Raji (cell line): ENCODE measurements around the gene HLA-G.

Experiments
- POLR2A ChIP-seq: IDR thresholded peaks from 2 replicates; pipeline ENCODE4 v1.6.1; 2011; ENCODE audit warnings: low read depth, low read length, control low read depth; ENCODE audit not compliant: insufficient read depth

HLA-G gene

GRCh38 chr6:29845405-29846006, 17.9 kb downstream of the HLA-G start:
- no peak for TF ChIP-seq POLR2A

GRCh38 chr6:29847871-29848630, 20.4 kb downstream of the HLA-G start:
- TF ChIP-seq POLR2A = no peak

GRCh38 chr6:29850011-29850553, 22.5 kb downstream of the HLA-G start:
- no peak for TF ChIP-seq POLR2A

GRCh38 chr6:29851190-29851589, 23.6 kb downstream of the HLA-G start:
- TF ChIP-seq POLR2A = no peak

DNA sequence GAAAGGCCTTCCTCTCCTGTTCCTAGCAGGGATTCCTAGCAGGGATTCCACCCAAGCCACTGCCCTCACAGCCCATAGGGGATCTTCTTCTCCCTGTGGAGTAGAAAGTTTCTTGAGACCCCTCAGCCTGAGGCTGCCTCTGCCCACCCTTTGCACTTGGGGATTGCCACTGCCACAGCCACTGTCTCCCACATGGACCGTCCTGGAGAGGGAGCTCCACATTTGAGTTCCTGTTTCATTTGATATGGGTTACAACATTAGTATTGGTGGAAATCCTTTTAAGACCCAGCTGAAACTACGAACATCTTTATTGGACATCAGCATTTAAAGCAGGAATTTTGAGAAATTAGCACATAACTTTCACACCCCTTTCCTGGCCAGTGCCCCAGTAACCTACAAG, 25.6 kb downstream of the HLA-G start:
- no peak for TF ChIP-seq POLR2A

GRCh38 chr6:29858006-29858405, 30.4 kb downstream of the HLA-G start:
- no peak for TF ChIP-seq POLR2A

GRCh38 chr6:29861521-29862255, 34.1 kb downstream of the HLA-G start:
- no peak for TF ChIP-seq POLR2A

DNA sequence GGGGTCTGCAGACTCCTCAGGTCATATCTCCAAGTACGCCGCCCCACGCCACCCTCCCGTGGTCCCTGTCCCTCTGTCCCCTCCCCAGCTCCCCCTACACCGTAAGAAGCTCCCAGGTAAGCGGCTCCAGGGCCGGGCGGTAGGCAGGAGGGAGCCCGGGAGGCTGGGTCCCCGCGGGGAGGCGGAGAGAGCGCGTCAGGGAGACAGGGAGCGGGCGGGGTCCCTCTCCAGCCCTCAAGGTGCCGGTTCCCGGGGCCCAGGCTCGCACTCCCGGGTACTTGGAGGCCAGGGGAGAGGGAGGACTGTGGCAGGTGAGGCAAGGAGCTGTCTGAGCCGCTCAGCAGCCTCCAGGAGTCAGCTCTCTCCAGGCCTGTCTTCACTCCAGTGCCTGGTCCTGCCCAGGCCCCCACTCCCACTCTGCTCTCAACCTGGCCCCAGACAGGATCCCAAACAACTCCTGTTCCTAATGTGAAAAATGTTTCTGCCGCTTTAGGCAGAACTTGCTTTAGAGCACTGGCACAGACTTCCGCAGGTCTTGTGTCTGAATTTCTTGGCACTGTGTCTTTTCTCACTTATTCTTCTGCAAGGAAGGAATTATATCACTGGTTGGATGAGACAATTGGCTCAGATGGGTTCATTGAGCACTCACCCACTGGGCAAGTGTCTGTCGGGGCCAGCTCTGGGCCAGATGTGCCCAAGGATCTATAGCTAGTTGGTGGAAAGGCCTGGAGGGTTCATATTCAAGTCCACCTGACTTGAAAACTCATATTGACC, 36.6 kb downstream of the HLA-G start:
- TF ChIP-seq POLR2A = no peak

DNA sequence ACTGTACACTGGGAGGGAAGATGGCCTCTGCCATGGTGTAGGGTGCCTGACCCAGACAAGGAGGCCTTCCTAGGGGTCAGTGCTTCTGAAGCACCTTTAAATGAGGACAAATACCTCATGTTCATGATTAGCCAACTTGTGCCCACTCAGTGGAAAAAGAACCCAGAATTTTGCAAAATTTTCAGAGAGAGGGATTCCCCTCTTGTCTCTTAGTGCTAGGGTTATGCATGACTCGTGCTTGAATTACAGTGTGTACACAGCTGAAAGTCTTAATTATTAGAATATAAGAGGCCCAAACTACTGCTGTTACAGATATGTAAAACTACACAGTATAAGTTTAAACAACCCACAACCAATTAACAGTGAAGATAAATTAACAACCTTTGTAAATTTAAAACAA, 38.0 kb downstream of the HLA-G start:
- TF ChIP-seq POLR2A = no peak

DNA sequence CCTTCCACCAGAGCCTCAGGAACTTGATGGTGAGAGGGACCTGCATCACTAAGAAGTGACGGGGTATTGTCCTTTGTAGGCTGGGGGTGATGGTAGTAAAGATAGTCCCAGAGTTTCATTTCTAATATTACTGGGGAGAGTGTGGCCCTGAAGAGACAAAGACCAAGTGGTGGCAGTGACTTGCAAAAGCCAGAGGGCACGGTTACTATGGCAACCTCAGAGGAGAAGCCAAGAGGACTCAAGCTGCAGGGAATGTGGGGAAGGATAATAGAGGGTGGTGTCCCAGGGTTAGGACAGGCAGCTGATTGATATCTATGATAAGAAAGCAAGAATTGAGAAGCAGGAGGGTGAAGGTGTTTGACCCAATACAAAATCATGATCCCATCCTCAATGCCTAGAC, 42.5 kb downstream of the HLA-G start:
- no peak for TF ChIP-seq POLR2A

DNA sequence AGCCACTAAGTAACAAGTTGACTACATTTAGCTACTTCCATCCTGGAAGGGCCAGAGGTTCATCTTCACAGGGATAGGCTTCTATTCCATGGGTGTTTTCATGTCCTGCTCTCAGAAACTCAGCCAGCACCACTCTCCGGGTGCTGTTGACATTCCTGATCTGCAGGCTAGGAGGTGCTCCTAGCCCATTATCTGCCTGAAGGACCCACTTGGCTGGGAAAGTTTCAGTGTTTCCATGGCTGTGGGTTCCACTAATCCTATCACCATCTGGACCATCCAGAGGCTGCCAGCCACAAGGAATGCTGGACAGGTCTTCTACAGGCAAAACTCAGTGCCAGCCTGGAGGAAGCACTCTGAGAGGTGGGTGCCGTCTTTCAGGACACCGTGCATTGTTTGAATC, 45.2 kb downstream of the HLA-G start:
- no peak for TF ChIP-seq POLR2A

DNA sequence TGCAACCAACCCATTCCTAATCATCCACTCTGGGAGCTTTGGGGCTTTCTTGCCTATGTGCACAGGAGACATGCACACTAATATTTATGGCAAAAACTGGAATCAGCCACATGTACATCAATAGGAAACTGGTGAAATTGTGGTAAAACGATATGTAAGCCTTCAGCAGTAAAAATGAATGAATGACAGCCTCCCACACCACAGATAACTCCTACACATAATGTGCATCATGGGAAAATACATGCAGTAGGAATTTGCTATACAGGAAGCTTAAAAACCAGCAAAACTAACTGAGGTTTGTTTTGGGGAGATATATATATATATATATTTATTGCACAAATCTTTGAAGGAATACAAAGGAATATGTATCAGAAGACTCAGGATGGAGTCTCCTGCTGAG, 47.6 kb downstream of the HLA-G start:
- TF ChIP-seq POLR2A = no peak
